ENCODE measurements around the gene GDNF. TPM values are rescaled to one million over a fixed set of nuclear protein-coding genes. Genes with fewer than 3 reads are reported as not detected.

GDNF gene
- total RNA-seq, 1 experiment from 2014 or later: not detected

DNA sequence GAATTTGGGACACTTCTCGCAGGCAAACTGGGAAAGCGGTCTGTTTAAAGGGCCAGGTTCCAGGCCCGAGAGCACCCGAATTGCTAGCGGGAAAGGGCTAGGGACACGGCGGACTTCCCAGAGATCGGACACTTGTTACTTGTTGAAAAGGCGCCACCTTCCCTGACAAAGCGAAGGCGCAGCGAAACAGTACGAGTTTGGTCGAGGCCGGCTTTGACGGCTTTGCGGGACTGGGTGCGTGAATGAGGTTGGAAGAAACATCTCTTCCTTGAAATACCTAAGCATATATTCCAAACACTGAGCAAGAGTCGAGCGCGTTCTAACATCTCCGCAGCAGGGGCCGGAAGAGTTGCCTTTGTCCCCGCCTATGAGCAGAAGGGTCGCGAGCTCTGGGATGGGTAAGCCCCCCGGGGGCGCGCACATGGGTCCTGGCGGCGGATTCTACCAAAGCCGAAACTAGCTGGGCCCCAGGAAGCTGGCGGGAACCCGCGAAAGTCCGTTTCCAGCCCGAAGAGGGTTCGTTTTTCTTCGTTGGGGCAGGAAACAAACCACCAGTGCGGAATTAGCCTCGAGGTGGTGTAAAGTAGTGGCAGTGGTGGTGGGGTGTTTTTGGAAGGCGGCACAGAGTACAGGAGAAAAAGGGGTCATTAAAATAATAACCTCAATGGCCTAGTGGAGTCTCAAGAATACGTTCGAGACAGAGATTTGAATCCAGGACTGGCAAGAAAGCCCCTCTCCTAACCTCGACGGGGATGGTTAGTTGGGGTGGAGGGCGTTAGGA, 1.5 kb downstream of the GDNF start:
- H3K4me1 Mint-ChIP-seq (ENCODE audit: low read depth, unreplicated experiment): no peaks in the 10 kb centered on the region
- H3K9me3 Mint-ChIP-seq (ENCODE audit: unreplicated experiment): no peaks in the 10 kb centered on the region
- peaks cover 6% of the 10 kb centered on the region for H3K27me3 Mint-ChIP-seq (ENCODE audit: insufficient read depth, unreplicated experiment)
- H3K27me3 ChIP-seq (replicated peaks; ENCODE audit: control insufficient read depth, insufficient read depth, low read length): 0 out of 2 replicates have a peak, but pooled peaks cover 1% of the 10 kb centered on the region
- H3K9me3 ChIP-seq: peaks cover 3% of the 10 kb centered on the region; the same call in 1 of the 2 replicates
- no peaks in the 10 kb centered on the region; the same call in 1 of the 2 replicates for H3K4me1 ChIP-seq
- DNase-seq: no peak
- POLR2A ChIA-PET: no interaction called here
- no TSS peak for BruUV-seq (replicated peaks)
- no peaks in the 10 kb centered on the region for H3K36me3 Mint-ChIP-seq (ENCODE audit: insufficient read depth, unreplicated experiment)
- CTCF ChIA-PET: no interaction called here
- H3K36me3 ChIP-seq (ENCODE audit: control insufficient read depth, insufficient read depth, low read length): no peaks in the 10 kb centered on the region
- H3K4me3 Mint-ChIP-seq (ENCODE audit: unreplicated experiment): peak overlapping the region; percentile 43
- no peak overlapping the region for H3K4me3 ChIP-seq (ENCODE audit: low read depth, low read length)
- intact Hi-C loops (cut with micrococcal nuclease; ENCODE audit: unreplicated experiment): no loop called here
- no peak overlapping the region for H3K27ac Mint-ChIP-seq (ENCODE audit: unreplicated experiment)
- TF ChIP-seq, protein P1, sequence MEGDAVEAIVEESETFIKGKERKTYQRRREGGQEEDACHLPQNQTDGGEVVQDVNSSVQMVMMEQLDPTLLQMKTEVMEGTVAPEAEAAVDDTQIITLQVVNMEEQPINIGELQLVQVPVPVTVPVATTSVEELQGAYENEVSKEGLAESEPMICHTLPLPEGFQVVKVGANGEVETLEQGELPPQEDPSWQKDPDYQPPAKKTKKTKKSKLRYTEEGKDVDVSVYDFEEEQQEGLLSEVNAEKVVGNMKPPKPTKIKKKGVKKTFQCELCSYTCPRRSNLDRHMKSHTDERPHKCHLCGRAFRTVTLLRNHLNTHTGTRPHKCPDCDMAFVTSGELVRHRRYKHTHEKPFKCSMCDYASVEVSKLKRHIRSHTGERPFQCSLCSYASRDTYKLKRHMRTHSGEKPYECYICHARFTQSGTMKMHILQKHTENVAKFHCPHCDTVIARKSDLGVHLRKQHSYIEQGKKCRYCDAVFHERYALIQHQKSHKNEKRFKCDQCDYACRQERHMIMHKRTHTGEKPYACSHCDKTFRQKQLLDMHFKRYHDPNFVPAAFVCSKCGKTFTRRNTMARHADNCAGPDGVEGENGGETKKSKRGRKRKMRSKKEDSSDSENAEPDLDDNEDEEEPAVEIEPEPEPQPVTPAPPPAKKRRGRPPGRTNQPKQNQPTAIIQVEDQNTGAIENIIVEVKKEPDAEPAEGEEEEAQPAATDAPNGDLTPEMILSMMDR (IDR thresholded peaks at IDR 0.05; ENCODE audit: insufficient read depth in 1 of 2, low read depth in 1 of 2, low read length in 1 of 2, severe bottlenecking in 1 of 2, unreplicated experiment in 1 of 2): no peak

DNA sequence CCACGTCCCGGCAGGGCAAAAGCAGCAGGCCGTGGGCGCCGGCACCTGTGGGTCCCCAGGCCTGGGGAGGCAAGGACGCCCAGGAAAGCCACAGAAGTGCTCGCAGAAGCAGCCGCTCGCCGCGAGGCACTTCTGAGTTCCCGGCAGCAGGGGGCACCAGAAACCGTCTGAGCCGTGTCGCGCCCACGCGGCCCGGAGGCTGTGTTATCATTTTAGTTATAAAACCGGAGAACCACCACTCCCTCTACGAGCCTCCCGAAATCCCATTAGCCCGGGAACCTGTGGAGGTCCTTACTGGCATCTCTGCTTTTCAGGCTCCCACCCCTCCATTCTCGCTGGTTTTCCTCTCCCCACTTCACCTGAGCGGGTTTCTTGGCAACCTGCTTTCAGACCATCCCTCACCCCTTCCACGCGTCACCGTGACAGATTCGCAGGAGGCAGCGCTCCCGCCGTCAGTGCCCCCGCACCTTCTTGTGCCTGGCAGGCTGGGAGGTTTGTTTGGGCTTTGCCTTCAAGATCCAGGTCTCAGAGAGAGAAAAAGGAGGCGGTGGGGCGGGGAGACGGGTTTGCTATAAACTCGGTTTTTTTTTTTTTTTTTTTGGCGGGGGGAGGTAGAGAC, 2.3 kb downstream of the GDNF start:
- TF ChIP-seq, protein P1 (IDR thresholded peaks at IDR 0.05; ENCODE audit: insufficient read depth in 1 of 2, low read depth in 1 of 2, low read length in 1 of 2, severe bottlenecking in 1 of 2, unreplicated experiment in 1 of 2): no peak
- BruUV-seq (replicated peaks): no TSS peak

DNA sequence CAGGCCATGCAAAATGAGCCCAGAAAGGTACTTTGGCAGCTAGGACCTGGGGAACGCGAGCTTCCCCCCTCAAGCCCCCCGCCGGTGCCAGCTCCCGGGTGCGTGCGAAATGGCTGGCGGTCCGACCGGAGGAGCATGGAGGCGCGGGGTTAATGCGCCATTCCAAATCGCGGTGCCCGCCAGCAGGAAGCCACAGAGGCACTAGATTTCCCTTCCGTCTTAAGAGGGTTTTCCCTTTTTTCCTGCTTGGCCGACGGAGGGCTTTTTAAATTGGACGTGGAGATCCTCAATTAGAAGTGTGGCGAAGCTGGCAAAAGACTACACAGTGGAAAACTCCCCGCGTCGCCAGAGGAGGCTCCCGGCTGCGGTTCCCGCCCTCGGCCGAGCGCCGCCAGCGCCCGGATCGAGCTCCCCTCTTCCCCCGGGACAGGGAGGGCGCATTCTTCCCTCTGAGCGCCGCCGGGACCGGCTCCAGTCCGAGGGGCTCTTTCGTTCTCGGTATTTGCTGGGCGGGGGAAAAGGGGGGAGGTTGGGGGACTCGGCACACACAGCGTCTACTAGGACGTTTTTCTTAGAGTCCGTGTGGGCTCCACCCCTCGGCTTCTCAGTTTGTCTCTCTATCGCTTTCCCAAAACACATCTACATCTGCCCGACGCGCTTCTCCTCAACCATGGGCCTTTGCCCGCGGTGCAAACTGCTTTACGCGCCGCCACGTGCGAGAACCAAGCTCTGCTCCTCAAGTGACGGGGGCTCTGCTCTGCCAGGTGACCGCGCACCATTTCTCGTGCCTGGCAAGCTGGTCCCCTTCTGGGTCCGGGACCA, 3.0 kb downstream of the GDNF start:
- H3K9me3 ChIP-seq: peaks cover 3% of the 10 kb centered on the region; the same call in 1 of the 2 replicates
- Mint-ChIP-seq H3K9me3 (ENCODE audit: unreplicated experiment) (no peaks in the 10 kb centered on the region), H3K36me3 (ENCODE audit: insufficient read depth, unreplicated experiment) (no peaks in the 10 kb centered on the region), H3K4me3 (ENCODE audit: unreplicated experiment) (no peak overlapping the region), H3K4me1 (ENCODE audit: low read depth, unreplicated experiment) (no peaks in the 10 kb centered on the region), H3K27ac (ENCODE audit: unreplicated experiment) (no peak overlapping the region), H3K27me3 (ENCODE audit: insufficient read depth, unreplicated experiment) (peaks cover 6% of the 10 kb centered on the region)
- H3K27me3 ChIP-seq (replicated peaks; ENCODE audit: control insufficient read depth, insufficient read depth, low read length): no peaks in the 10 kb centered on the region
- TF ChIP-seq, protein P1 (IDR thresholded peaks at IDR 0.05; ENCODE audit: insufficient read depth in 1 of 2, low read depth in 1 of 2, low read length in 1 of 2, severe bottlenecking in 1 of 2, unreplicated experiment in 1 of 2): no peak
- DNase-seq: no peak
- POLR2A ChIA-PET: no interaction called here
- CTCF ChIA-PET: interaction anchor here (0.6 kb wide), 1 partner anchor 938 kb away, joined by 3 read pairs; no protein-coding TSS in a partner anchor
- no TSS peak for BruUV-seq (replicated peaks)
- H3K4me1 ChIP-seq: no peaks in the 10 kb centered on the region; the same call in 1 of the 2 replicates
- no peak overlapping the region for H3K4me3 ChIP-seq (ENCODE audit: low read depth, low read length)
- intact Hi-C loops (cut with micrococcal nuclease; ENCODE audit: unreplicated experiment): no loop called here
- H3K36me3 ChIP-seq (ENCODE audit: control insufficient read depth, insufficient read depth, low read length): no peaks in the 10 kb centered on the region

More for the DNA sequence above, 2.3 kb downstream of the GDNF start:
- Histone ChIP-seq H3K27me3 (replicated peaks; ENCODE audit: control insufficient read depth, insufficient read depth, low read length) (0 out of 2 replicates have a peak, but pooled peaks cover 1% of the 10 kb centered on the region), H3K9me3 (peaks cover 3% of the 10 kb centered on the region; the same call in 1 of the 2 replicates), H3K4me1 (no peaks in the 10 kb centered on the region; the same call in 1 of the 2 replicates), H3K36me3 (ENCODE audit: control insufficient read depth, insufficient read depth, low read length) (no peaks in the 10 kb centered on the region), H3K4me3 (ENCODE audit: low read depth, low read length) (no peak overlapping the region)
- POLR2A ChIA-PET: no interaction called here
- no peaks in the 10 kb centered on the region for H3K9me3 Mint-ChIP-seq (ENCODE audit: unreplicated experiment)
- H3K4me1 Mint-ChIP-seq (ENCODE audit: low read depth, unreplicated experiment): no peaks in the 10 kb centered on the region
- no peak overlapping the region for H3K4me3 Mint-ChIP-seq (ENCODE audit: unreplicated experiment)
- CTCF ChIA-PET: interaction anchor here (0.6 kb wide), 1 partner anchor 938 kb away, joined by 3 read pairs; no protein-coding TSS in a partner anchor
- intact Hi-C loops (cut with micrococcal nuclease; ENCODE audit: unreplicated experiment): no loop called here
- H3K27me3 Mint-ChIP-seq (ENCODE audit: insufficient read depth, unreplicated experiment): peaks cover 6% of the 10 kb centered on the region
- H3K27ac Mint-ChIP-seq (ENCODE audit: unreplicated experiment): no peak overlapping the region
- no peaks in the 10 kb centered on the region for H3K36me3 Mint-ChIP-seq (ENCODE audit: insufficient read depth, unreplicated experiment)
- DNase-seq: no peak

All from Caco-2 (cell line).